BE2C (cell line): ENCODE results near the gene CLEC19A.
A peak's percentile ranks its signal among the peaks of the same experiment; 100 is the strongest.

Experiments
- DNase-seq: peaks from one replicate; pipeline ENCODE4 v3.0.0-alpha.2; 2020
- H3K27me3 ChIP-seq: fragments of 250-450 bp; sonication (Bioruptor Pico); 2 replicates; pipeline ENCODE4 v1.5.1; 2020; ENCODE audit warnings: mild to moderate bottlenecking
- H3K36me3 ChIP-seq: fragments of 250-450 bp; sonication (Bioruptor Pico); 2 replicates; pipeline ENCODE4 v1.5.1; 2020; ENCODE audit warnings: mild to moderate bottlenecking
- H3K4me1 ChIP-seq: fragments of 250-450 bp; sonication (Bioruptor Pico); 2 replicates; pipeline ENCODE4 v1.5.1; 2020
- H3K4me3 ChIP-seq: 2 replicates; pipeline ENCODE4 v1.5.1; 2011; ENCODE audit warnings: low read depth, low read length
- H3K9me3 ChIP-seq: fragments of 250-450 bp; sonication (Bioruptor Pico); 2 replicates; pipeline ENCODE4 v1.5.1; 2020
- CTCF ChIP-seq: IDR thresholded peaks from 2 replicates; pipeline ENCODE4 v1.5.1; 2012; ENCODE audit warnings: mild to moderate bottlenecking, low read depth, low read length

Gene CLEC19A

GRCh38 chr16:19330841-19331397, 45.4 kb downstream of the CLEC19A start:
- Histone ChIP-seq H3K4me3 (no peak overlapping the region), H3K9me3 (no peaks in the 10 kb centered on the region), H3K36me3 (no peaks in the 10 kb centered on the region), H3K4me1 (no peaks in the 10 kb centered on the region), H3K27me3 (no peaks in the 10 kb centered on the region)
- DNase-seq, result no peak
- no peak for TF ChIP-seq CTCF

GRCh38 chr16:19331794-19332193, 46.3 kb downstream of the CLEC19A start:
- Histone ChIP-seq H3K36me3 (no peaks in the 10 kb centered on the region), H3K4me1 (no peaks in the 10 kb centered on the region), H3K27me3 (no peaks in the 10 kb centered on the region), H3K9me3 (no peaks in the 10 kb centered on the region), H3K4me3 (no peak overlapping the region)
- DNase-seq, result no peak
- no peak for TF ChIP-seq CTCF

GRCh38 chr16:19338335-19338734, 52.8 kb downstream of the CLEC19A start:
- TF ChIP-seq CTCF, result no peak
- Histone ChIP-seq H3K4me1 (no peaks in the 10 kb centered on the region), H3K9me3 (no peaks in the 10 kb centered on the region), H3K36me3 (no peaks in the 10 kb centered on the region), H3K4me3 (no peak overlapping the region), H3K27me3 (no peaks in the 10 kb centered on the region)
- peak; percentile 16 for DNase-seq

- peaks cover under 1% of the 10 kb centered on the region; the same call in 1 of the 2 replicates for H3K4me1 ChIP-seq
- no peak overlapping the region for H3K4me3 ChIP-seq
- no peak for TF ChIP-seq CTCF
- no peak for DNase-seq
- no peaks in the 10 kb centered on the region for H3K9me3 ChIP-seq
- H3K27me3 ChIP-seq, result no peaks in the 10 kb centered on the region
- no peaks in the 10 kb centered on the region for H3K36me3 ChIP-seq
Observed at GRCh38 chr16:19344224-19344801, 58.8 kb downstream of the CLEC19A start.

GRCh38 chr16:19344980-19345379, 59.4 kb downstream of the CLEC19A start:
- TF ChIP-seq CTCF, result no peak
- H3K4me1 ChIP-seq, result peaks cover 3% of the 10 kb centered on the region; the same call in 1 of the 2 replicates
- no peaks in the 10 kb centered on the region for H3K9me3 ChIP-seq
- H3K27me3 ChIP-seq, result no peaks in the 10 kb centered on the region
- H3K4me3 ChIP-seq, result no peak overlapping the region
- DNase-seq, result no peak
- no peaks in the 10 kb centered on the region for H3K36me3 ChIP-seq

- DNase-seq, result no peak
- Histone ChIP-seq H3K4me3 (no peak overlapping the region), H3K4me1 (peaks cover 3% of the 10 kb centered on the region; the same call in 1 of the 2 replicates), H3K36me3 (no peaks in the 10 kb centered on the region), H3K27me3 (no peaks in the 10 kb centered on the region), H3K9me3 (no peaks in the 10 kb centered on the region)
- no peak for TF ChIP-seq CTCF
Observed at GRCh38 chr16:19346335-19346922, 60.9 kb downstream of the CLEC19A start.
